ENCODE results near the gene FAM110D. TPM values are rescaled to one million over a fixed set of nuclear protein-coding genes. Genes with fewer than 3 reads are reported as not detected.

Gene FAM110D
- total RNA-seq, 4 donors from 2014 or later: 2.4 to 3.6 (median 2.7) TPM

GRCh38 chr1:26162220-26162709 is 3.4 kb downstream of the FAM110D start:
- no peaks in the 10 kb centered on the region for H3K36me3 ChIP-seq
- no peak overlapping the region for H3K27ac ChIP-seq
- no peak for DNase-seq (ENCODE audit: low spot score in 2 of 2)
- peaks cover 23% of the 10 kb centered on the region for H3K27me3 ChIP-seq
- WGBS: 25% methylated on average over 21 of the region's 21 CpGs
- H3K4me1 ChIP-seq: peaks cover 27% of the 10 kb centered on the region
- TF ChIP-seq POLR2A (IDR thresholded peaks at IDR 0.05) (no peak), EP300 (IDR thresholded peaks at IDR 0.05) (no peak), POLR2AphosphoS5 (IDR thresholded peaks at IDR 0.05) (no peak), CTCF (IDR thresholded peaks at IDR 0.05) (no peak)
- peak overlapping the region; percentile 65 for H3K4me3 ChIP-seq
- H3K9me3 ChIP-seq: no peaks in the 10 kb centered on the region

GRCh38 chr1:26163684-26164035 is 4.8 kb downstream of the FAM110D start:
- H3K27ac ChIP-seq: no peak overlapping the region
- no peaks in the 10 kb centered on the region for H3K9me3 ChIP-seq
- no peak for DNase-seq (ENCODE audit: low spot score in 2 of 2)
- peaks cover 27% of the 10 kb centered on the region for H3K4me1 ChIP-seq
- WGBS: 76% methylated on average over 7 of the region's 9 CpGs
- H3K4me3 ChIP-seq: peak overlapping the region; percentile 57
- peaks cover 12% of the 10 kb centered on the region for H3K27me3 ChIP-seq
- TF ChIP-seq CTCF (IDR thresholded peaks at IDR 0.05): no peak
- TF ChIP-seq POLR2A (IDR thresholded peaks at IDR 0.05): no peak
- H3K36me3 ChIP-seq: no peaks in the 10 kb centered on the region

GRCh38 chr1:26164036-26164860 is 5.4 kb downstream of the FAM110D start:
- 13% methylated on average over 28 of the region's 72 CpGs for WGBS
- Histone ChIP-seq H3K9me3 (no peaks in the 10 kb centered on the region), H3K27ac (no peak overlapping the region)

GRCh38 chr1:26164861-26165842 is 6.3 kb downstream of the FAM110D start:
- peaks cover 34% of the 10 kb centered on the region for H3K4me1 ChIP-seq
- DNase-seq (ENCODE audit: low spot score in 2 of 2): no peak
- TF ChIP-seq EP300 (IDR thresholded peaks at IDR 0.05): no peak
- no peak for TF ChIP-seq CTCF (IDR thresholded peaks at IDR 0.05)
- TF ChIP-seq POLR2AphosphoS5 (IDR thresholded peaks at IDR 0.05): no peak
- no peak for TF ChIP-seq POLR2A (IDR thresholded peaks at IDR 0.05)
- H3K4me3 ChIP-seq: peak overlapping the region; percentile 57
- H3K27me3 ChIP-seq: peaks cover 8% of the 10 kb centered on the region
- H3K27ac ChIP-seq: no peak overlapping the region
- H3K36me3 ChIP-seq: no peaks in the 10 kb centered on the region
- no peaks in the 10 kb centered on the region for H3K9me3 ChIP-seq
- WGBS: 74% methylated on average over 19 of the region's 19 CpGs

More at GRCh38 chr1:26164036-26164860, 5.4 kb downstream of the FAM110D start:
- Histone ChIP-seq H3K27me3 (peaks cover 8% of the 10 kb centered on the region), H3K4me1 (peaks cover 30% of the 10 kb centered on the region), H3K4me3 (peak overlapping the region; percentile 57), H3K36me3 (no peaks in the 10 kb centered on the region)
- TF ChIP-seq CTCF (IDR thresholded peaks at IDR 0.05) (peak; percentile 56 to 90), POLR2A (IDR thresholded peaks at IDR 0.05) (no peak)
- no peak for DNase-seq (ENCODE audit: low spot score in 2 of 2)

All from suprapubic skin (tissue), 4 donors.